HCT116 (cell line): Measurements from ENCODE around the gene TENM3.

Source experiments
- CTCF ChIP-seq, 3 experiments: fragments of 200-600 bp in 1 of 3; sonication (generic) in 1 of 3; IDR thresholded peaks in 2 of 3; conservative IDR thresholded peaks in 1 of 3; 2 replicates each; pipeline ENCODE4 v1.5.1; 2012 to 2017; ENCODE audit warnings: low read depth in 2 of 3, low read length in 2 of 3, antibody characterized with exemption in 1 of 3, borderline replicate concordance in 1 of 3, control low read depth in 1 of 3, mild to moderate bottlenecking in 1 of 3, mixed read lengths in 1 of 3, mixed run types in 1 of 3, moderate library complexity in 1 of 3; ENCODE audit not compliant: insufficient read depth in 1 of 3
- EZH2phosphoT487 ChIP-seq: fragments of 200-600 bp; IDR thresholded peaks from 2 replicates; pipeline ENCODE4 v1.6.1; 2018; ENCODE audit warnings: antibody characterized with exemption, borderline replicate concordance
- TCF7L2 ChIP-seq: IDR thresholded peaks from 2 replicates; pipeline ENCODE4 v1.7.0; 2011; ENCODE audit warnings: borderline replicate concordance, inconsistent platforms; ENCODE audit not compliant: insufficient read depth, insufficient read length; ENCODE audit errors: extremely low read depth

DNA sequence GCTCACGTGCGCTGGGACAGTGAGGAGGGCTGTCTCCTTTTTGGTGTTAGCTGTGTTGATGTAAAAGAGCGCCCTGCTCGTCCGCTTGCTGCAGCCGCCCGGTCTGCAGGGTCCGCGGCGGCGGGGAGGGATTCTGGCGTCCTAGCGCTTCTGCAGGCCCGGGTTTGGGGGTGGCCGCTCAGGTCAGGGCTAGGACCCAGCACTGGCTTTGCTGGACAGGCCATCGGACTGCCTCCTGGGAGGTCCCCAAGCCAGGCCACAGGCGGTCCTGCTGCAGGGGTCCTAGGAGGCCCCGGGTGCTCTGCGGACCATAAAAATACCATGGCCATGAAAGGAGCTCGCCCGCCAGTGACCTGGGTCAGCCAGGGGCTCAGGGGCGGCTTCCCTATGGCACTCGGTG is 365.3 kb downstream of the TENM3 start:
- TF ChIP-seq CTCF (IDR thresholded peaks at IDR 0.05 in 2 of 3, conservative IDR thresholded peaks at IDR 0.05 in 1 of 3; ENCODE audit: borderline replicate concordance in 1 of 3, insufficient read depth in 1 of 3, low read depth in 2 of 3, low read length in 2 of 3) (no peak), EZH2phosphoT487 (no peak), TCF7L2 (no peak)
